Right atrium auricular region (tissue), 2 donors: ENCODE results near the gene SNX24. TPM values are rescaled to one million over a fixed set of nuclear protein-coding genes. Genes with fewer than 3 reads are reported as not detected.

Experiments
- DNase-seq: peaks from one replicate; pipeline ENCODE4 v3.0.0-alpha.2; 2019; ENCODE audit warnings: low spot score
- H3K27ac ChIP-seq, 2 donors: fragments of 200-600 bp; sonication (generic); 1 replicate in 1 of 2; 2 replicates in 1 of 2; pipeline ENCODE4 v1.5.1; 2016 to 2019
- H3K27me3 ChIP-seq, 2 donors: fragments of 200-600 bp; sonication (generic); one replicate each; pipeline versions ENCODE4 v1.5.1 to v1.6.0; 2017 to 2019
- H3K36me3 ChIP-seq: fragments of 200-600 bp; sonication (generic); one replicate; pipeline ENCODE4 v1.5.1; 2016
- H3K4me1 ChIP-seq, 2 donors: fragments of 200-600 bp; sonication (generic); one replicate each; pipeline versions ENCODE4 v1.5.1 to v1.6.0; 2017 to 2019
- H3K4me3 ChIP-seq, 2 donors: fragments of 200-600 bp; sonication (generic); 1 replicate in 1 of 2; 2 replicates in 1 of 2; pipeline ENCODE4 v1.5.1; 2017 to 2019; ENCODE audit warnings: mild to moderate bottlenecking in 1 of 2, moderate library complexity in 1 of 2
- H3K9me3 ChIP-seq, 2 donors: fragments of 200-600 bp; sonication (generic); one replicate each; pipeline ENCODE4 v1.5.1; 2019
- total RNA-seq, 2 donors: library from RNA; depleted of rRNA; stranded (reverse); fragments of >200 nt; gene quantifications; one replicate each; pipeline ENCODE4 v1.1.0, GENCODE V29; 2016
- TF ChIP-seq, protein P1 (sequence below), 2 donors: fragments of 200-600 bp; sonication (generic); IDR thresholded peaks; one replicate each; pipeline ENCODE4 v1.5.1; 2019; ENCODE audit warnings: antibody characterized with exemption in 2 of 2

The SNX24 gene
- total RNA-seq, 2 donors from 2014 or later = 10.8 to 13.2 TPM

- H3K27ac ChIP-seq = no peak overlapping the region
- no peaks in the 10 kb centered on the region for H3K27me3 ChIP-seq
- no peak overlapping the region for H3K4me3 ChIP-seq
- no peaks in the 10 kb centered on the region for H3K9me3 ChIP-seq
- no peaks in the 10 kb centered on the region for H3K36me3 ChIP-seq
- H3K4me1 ChIP-seq = peaks cover 0 to 6% of the 10 kb centered on the region in 2 donors
- TF ChIP-seq, protein P1, sequence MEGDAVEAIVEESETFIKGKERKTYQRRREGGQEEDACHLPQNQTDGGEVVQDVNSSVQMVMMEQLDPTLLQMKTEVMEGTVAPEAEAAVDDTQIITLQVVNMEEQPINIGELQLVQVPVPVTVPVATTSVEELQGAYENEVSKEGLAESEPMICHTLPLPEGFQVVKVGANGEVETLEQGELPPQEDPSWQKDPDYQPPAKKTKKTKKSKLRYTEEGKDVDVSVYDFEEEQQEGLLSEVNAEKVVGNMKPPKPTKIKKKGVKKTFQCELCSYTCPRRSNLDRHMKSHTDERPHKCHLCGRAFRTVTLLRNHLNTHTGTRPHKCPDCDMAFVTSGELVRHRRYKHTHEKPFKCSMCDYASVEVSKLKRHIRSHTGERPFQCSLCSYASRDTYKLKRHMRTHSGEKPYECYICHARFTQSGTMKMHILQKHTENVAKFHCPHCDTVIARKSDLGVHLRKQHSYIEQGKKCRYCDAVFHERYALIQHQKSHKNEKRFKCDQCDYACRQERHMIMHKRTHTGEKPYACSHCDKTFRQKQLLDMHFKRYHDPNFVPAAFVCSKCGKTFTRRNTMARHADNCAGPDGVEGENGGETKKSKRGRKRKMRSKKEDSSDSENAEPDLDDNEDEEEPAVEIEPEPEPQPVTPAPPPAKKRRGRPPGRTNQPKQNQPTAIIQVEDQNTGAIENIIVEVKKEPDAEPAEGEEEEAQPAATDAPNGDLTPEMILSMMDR (IDR thresholded peaks at IDR 0.05) = no peak
- DNase-seq = no peak
Measured at GRCh38 chr5:122871661-122872060, 26.2 kb downstream of the SNX24 start.

- Histone ChIP-seq H3K36me3 (no peaks in the 10 kb centered on the region), H3K4me3 (no peak overlapping the region), H3K4me1 (peaks cover 0 to 6% of the 10 kb centered on the region in 2 donors), H3K27ac (no peak overlapping the region), H3K9me3 (no peaks in the 10 kb centered on the region), H3K27me3 (no peaks in the 10 kb centered on the region)
- no peak for DNase-seq
- TF ChIP-seq, protein P1 (IDR thresholded peaks at IDR 0.05) = no peak
Measured at GRCh38 chr5:122874179-122874875, 28.9 kb downstream of the SNX24 start.

GRCh38 chr5:122877518-122877917 lies 32.1 kb downstream of the SNX24 start:
- Histone ChIP-seq H3K4me1 (peaks cover 0 to 14% of the 10 kb centered on the region in 2 donors), H3K4me3 (no peak overlapping the region), H3K9me3 (no peaks in the 10 kb centered on the region), H3K27me3 (no peaks in the 10 kb centered on the region), H3K27ac (no peak overlapping the region), H3K36me3 (no peaks in the 10 kb centered on the region)
- TF ChIP-seq, protein P1 (IDR thresholded peaks at IDR 0.05) = no peak
- DNase-seq = no peak

DNA sequence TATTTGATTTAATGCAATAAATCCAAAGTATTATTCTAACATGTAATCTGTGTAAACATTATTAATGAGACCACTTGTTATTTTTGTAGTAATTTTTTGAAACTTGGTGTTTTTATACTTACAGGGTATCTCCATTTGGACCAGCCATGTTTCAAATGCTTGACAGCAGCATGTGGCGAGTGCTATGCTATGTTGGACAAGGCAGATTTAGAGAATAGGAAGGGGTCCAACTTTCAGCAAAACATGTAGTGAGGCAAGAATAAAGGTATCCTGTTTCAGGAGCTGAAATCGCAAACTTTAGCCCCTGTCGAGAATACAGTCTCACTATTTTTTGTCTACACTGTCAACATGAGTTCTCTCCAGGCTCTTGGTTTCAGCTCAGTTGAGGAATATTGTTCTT lies 33.7 kb downstream of the SNX24 start:
- no peak for DNase-seq
- peaks cover 0 to 13% of the 10 kb centered on the region in 2 donors for H3K4me1 ChIP-seq

DNA sequence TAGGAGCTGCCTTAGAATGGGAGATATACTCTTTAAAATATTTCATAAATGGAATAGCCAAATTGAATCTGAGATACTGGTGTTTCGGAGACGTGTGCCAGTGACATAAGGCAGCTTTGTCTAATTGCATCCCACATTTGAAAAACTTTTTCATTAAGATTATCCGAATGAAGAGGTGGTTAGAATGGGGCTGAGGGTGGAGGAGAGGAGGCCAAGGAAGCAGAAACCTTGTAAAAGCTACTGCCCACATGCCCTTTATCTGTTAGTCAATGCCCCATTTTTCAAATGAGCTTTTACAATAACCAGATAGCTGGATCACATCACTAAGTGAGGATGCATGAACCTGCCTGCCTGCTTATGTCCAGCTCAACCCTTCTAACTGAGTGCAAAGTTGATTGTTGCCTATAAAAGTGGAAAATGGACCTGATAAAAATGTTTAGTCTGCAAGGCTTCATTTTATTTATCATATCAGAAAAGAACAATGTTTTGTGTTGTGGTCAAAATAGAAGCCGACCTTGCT lies 34.8 kb downstream of the SNX24 start:
- no peak for DNase-seq
- no peak overlapping the region for H3K4me3 ChIP-seq
- H3K9me3 ChIP-seq = no peaks in the 10 kb centered on the region
- TF ChIP-seq, protein P1 (IDR thresholded peaks at IDR 0.05) = no peak
- peaks cover 0 to 8% of the 10 kb centered on the region in 2 donors for H3K4me1 ChIP-seq
- H3K36me3 ChIP-seq = no peaks in the 10 kb centered on the region
- no peak overlapping the region for H3K27ac ChIP-seq
- no peaks in the 10 kb centered on the region for H3K27me3 ChIP-seq

More for the DNA sequence above, 33.7 kb downstream of the SNX24 start:
- Histone ChIP-seq H3K9me3 (no peaks in the 10 kb centered on the region), H3K36me3 (no peaks in the 10 kb centered on the region), H3K4me3 (no peak overlapping the region), H3K27me3 (no peaks in the 10 kb centered on the region), H3K27ac (no peak overlapping the region)
- TF ChIP-seq, protein P1 (IDR thresholded peaks at IDR 0.05) = no peak
